Anterior cingulate cortex (tissue), 58 donors: Measurements from ENCODE around the gene PRIMA1.

ENCODE experiments used
- DNase-seq, 58 donors: peaks; one replicate each; lab custom pipeline; 2025; lab: John Stamatoyannopoulos, UW

PRIMA1 gene

GRCh38 chr14:93735206-93735605, 53.1 kb downstream of the PRIMA1 start:
- DNase-seq = no peak

GRCh38 chr14:93734086-93734822, 54.0 kb downstream of the PRIMA1 start:
- DNase-seq = peak in 2 of 58 donors; percentile 10 to 26

GRCh38 chr14:93733631-93734030, 54.7 kb downstream of the PRIMA1 start:
- peak in 20 of 58 donors; percentile 11 to 62 (median 38) for DNase-seq

GRCh38 chr14:93733231-93733630, 55.1 kb downstream of the PRIMA1 start:
- DNase-seq = peak in 5 of 58 donors; percentile 14 to 53 (median 40)

DNA sequence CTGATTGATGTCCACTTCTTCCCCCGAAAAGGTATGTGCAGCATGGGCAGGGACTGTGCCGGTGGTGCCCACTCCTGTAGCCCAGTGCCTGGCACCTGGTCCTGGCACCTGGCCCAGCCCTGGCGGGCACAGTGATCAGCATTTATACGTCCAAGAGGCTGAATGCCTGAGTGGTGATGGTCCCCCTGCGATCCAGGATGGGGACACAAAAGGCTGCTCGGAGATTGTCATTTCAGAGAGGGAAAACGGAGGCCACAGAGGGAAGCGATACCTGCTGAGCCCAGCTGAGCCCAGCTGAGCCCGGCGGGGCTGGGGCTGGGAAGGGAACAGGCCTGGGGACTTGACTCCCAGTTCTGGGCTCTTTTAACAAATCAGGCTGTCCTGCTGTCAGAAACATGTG, 55.8 kb downstream of the PRIMA1 start:
- DNase-seq = no peak

DNA sequence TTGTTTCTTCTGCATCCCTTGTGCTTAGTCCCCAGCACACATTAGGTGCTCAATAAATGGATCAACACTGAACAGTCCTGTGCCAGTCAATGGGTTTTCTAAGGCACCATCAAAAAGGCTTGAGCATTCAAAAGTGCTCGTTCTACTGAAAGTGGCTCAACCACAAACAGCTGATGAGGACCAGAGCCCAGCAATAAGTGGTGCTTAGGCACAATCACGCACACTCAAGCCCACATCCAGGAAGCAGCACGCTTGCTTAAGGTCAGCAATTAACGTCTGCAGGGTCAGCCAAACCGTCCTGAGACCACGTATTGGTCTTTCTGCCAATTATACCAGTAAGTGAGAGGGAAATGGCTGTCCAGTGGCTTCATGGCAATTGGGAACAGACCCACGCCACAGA, 56.5 kb downstream of the PRIMA1 start:
- DNase-seq = no peak

- DNase-seq = peak in 40 of 58 donors; percentile 18 to 82 (median 42)
Observed at GRCh38 chr14:93729993-93730392, 58.3 kb downstream of the PRIMA1 start.

DNA sequence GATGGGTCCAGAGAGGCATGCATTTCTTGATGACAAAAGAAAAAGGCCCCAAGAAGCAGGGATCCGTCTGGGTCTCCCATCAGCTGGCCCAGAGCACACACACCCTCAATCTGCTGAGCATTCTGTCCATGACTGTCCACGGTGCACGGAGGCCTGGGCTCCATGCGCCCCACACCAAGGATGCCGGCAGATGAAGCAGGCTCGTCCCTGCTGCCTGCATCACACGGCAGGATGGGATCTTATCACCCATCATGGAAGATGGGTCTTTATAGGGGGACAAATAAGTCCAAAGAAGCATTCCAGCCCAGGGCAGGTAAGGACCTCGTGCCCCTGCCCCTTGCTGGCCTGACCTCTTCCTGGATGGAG, 59.7 kb downstream of the PRIMA1 start:
- DNase-seq = no peak

DNA sequence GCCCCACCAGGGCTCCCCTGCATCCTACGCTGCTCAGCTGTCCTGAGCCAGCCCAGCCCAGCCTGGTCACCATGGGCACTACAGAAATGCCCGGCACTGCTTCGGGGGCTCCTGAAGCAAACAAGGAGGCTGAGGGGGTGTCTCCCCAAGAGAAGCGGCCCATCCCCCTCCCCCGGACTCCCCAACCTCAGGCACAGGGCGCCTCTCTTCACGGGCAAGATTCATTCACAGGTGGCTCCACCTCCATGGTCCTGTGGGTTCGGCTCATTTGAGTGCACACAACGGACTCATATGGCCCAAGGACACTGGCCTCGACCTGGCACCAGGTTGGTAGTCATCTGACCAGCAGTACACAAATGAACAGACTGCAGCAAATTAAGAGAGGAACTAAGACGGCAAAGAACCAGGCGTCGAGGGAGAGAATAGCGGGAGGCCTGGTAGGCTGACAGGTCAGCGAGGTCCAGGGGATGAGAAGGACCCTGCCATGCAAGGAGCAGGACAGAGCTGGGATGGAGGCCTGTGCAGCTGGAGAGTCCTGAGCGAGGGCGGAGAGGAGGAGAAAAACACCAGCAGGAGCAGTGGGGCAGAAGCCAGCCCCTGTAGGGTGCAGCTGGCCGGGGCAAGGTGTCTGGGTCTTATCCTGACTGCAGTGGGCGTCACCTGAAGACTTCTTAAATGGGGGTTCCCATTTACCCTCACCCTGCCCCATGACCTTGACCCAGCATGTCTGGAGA, 60.2 kb downstream of the PRIMA1 start:
- DNase-seq = no peak

DNA sequence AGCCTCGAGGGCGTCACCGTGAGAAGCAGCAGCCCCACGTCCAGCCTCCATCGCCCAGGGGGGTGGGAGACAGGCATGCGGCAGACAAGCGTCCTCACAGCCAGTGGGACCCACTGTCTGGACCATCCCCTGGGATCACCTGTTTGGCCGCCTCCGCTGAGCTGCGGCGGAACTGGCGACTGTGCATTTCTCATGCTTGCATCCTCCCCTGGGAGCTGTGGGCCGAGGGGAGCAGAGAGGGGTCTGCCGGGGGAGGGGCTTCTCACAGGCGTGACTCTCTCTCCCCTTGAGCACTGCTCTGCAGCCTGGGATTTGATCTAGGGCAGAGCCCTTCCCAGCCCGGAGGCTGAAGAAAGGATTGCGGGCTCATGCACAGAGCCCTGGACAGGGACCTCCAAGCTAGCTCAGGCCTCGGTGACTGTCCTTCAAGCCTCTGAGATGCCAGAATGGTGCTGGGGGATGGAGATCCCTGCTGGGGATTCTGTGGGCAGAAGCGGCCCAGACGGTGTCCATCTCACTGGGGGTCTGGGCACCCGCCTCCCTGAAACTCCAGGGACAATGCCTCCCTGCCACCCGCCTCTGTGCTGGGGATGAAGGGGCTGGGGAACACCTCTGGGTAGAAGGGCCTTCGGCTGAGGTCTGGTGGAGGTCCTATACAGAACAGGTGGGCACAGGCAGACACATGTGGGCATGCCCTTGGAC, 61.1 kb downstream of the PRIMA1 start:
- no peak for DNase-seq

DNA sequence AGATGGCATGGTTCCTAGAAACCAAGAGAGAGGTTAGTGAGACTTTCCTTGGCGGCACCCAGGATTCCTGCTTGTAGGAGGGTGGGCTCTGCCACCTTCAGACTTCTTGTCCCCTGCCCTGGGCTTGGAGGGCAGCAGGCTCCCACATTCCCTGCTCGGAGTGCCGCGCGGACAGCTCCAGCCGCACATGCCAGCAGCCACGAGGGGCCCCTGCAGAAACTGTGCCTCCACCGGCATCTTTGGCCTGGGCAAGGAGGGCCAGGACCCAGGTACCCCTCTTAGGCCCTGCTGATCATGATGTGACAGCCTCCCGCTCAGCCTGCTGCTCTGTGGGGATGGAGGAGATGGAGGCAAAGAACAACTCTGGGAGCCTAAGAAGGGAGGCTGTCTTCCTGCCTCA, 62.3 kb downstream of the PRIMA1 start:
- DNase-seq = no peak

DNA sequence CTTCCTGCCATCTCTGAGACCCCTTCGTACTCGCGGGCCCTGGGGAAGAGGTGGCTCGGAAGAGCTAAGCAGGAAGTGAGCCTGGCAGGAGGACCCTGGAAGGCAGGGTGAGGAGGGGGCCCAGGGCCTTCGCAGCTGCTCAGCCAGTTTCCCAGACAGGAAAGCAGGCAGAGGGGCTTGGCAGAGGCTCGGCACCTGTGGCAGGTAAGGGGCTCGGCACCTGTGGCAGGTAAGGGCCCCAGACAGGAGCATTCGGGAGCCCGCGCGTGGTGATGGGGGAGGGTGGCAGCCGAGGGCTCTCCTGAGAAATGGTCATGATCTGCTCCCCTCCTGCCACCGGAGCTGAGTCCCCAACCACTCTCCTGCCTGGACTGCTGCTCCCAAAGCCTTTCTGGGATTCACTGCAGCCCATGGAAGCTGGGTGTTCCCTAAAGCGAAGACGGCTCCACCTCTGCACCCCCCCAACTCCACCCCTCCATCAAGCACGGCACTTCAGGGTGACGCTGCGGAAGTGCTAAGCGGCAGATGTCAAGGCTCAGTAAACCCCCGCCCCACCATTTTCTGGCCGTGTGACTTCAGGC, 63.2 kb downstream of the PRIMA1 start:
- no peak for DNase-seq

GRCh38 chr14:93723001-93723400, 65.3 kb downstream of the PRIMA1 start:
- DNase-seq = no peak

DNA sequence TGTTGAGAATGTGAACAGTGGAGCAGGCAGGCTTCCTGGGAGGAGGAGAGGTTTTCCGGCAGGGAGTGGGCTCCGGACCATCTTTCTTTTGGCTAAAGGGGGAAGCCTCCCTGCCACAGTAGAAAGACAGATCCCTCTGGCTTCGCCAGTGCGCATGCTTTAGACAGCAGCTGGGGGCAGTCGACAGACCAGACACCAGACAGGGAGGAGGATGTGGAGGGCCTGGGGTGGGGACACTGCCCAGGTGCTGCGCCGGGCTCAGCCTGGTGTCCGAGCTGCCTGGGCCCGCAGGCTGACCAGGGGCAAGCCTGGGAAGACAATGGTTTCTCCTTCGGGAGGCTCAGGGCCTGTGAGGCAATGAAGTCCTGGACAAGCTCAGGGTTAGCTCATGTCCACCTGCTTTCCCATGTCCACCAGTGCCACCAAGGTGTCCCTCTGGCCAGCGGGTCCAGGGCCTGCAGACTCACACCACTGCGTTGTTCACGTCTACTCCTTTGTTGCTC, 67.3 kb downstream of the PRIMA1 start:
- DNase-seq = no peak

DNA sequence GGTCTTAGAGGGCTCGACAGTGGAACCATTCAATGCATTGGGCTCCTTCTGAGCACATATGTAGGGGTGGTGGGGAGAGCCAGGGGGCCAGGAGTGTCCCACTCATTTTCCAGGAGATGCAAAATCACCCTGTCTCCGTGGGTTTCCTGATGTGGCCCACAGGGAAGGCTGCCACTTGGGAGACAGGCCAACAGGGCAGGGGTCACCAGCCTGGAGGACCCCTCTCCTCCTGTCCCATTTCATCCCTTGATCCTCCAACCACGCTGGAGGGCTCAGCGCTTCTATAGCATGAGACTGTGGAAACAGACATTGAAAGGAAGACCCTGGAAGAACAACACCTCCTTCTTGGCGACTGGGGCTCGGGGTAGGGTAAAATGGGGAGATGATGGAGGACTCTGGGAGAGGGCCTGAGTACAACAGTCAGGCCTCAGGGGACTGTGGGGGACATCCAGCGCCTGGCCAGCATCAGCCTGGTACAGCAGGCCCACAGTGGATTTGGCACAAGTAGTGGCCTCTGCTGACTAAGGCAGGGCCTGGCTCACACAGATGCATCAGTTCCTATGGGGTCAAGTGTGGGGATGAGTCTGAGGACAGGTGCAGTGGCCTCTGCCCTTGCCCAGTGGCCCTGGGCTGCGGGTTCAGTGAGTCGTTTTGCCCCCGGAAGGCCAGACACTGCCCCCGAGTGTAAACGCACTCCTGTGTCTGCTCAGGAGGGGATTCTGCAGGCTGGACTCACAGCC, 68.0 kb downstream of the PRIMA1 start:
- DNase-seq = no peak

- DNase-seq = no peak
Observed at GRCh38 chr14:93719256-93719655, 69.0 kb downstream of the PRIMA1 start.

- DNase-seq = no peak
Observed at GRCh38 chr14:93717668-93718320, 70.5 kb downstream of the PRIMA1 start.

DNA sequence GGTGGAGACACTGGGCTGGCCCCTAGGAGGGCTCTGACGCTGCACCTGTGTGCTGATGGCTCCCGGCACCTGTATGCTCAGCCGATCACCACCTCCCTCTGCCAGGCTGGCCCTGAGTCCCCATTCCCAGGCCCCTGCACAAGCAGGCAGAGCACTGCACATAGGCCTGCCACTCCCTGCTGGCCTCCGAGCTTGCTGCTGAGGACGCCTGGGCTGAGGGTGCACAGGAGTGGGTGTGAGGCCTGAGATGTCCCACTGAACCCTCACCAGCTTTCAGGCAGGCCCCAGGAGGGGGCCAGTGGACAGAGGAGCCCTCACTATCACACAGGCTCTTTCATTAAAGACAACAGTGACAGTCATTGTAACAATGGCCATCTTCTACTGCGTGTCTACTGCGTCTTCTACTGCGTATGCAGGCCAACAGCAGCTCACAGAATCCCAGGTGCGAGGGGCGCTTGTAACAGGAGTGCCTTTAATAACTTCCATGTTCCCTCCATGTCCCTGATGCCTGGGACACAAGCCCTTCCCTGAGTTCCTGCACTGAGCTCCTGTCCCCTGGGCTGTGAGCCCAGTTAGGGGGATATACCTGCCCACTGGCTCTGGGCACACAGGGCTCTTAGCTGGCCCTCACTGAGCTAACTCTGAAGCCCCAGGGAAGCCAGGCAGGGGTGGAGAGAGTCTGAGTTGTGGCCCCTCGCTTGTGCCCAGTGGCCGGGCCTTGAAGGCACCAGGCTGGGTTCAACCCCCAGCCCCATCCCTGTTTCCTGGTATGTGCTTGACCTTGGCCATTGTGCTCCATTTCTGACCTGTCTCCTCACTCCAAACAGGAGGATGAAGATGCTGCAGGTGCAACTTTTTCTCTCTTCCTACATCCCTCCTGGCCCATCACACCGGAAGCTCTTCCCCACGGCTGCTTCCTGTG, 71.3 kb downstream of the PRIMA1 start:
- DNase-seq = peak in 1 of 58 donors; percentile 37
